ENCODE results near the gene TIMM23. TPM values are rescaled to one million over a fixed set of nuclear protein-coding genes. Genes with fewer than 3 reads are reported as not detected.

Gene TIMM23
- total RNA-seq, 1 experiment from 2014 or later, result 99.0 TPM

GRCh38 chr10:46022978-46023702, 50.9 kb downstream of the TIMM23 start (continued):
- no peak for TF ChIP-seq AR (CRISPR knock-in tag; IDR thresholded peaks at IDR 0.05)
- TF ChIP-seq PREB (CRISPR knock-in tag; IDR thresholded peaks at IDR 0.05; ENCODE audit: borderline replicate concordance), result no peak
- TF ChIP-seq ZNF121 (CRISPR knock-in tag; IDR thresholded peaks at IDR 0.05), result no peak
- no peak for TF ChIP-seq IRF1 (CRISPR knock-in tag; IDR thresholded peaks at IDR 0.05)
- TF ChIP-seq ZNF423 (CRISPR knock-in tag; IDR thresholded peaks at IDR 0.05), result peak; percentile 98
- TF ChIP-seq ZNF532 (CRISPR knock-in tag; IDR thresholded peaks at IDR 0.05; ENCODE audit: borderline replicate concordance), result no peak
- peak; percentile 47; the same call in 1 of the 2 replicates for TF ChIP-seq MAX (CRISPR knock-in tag; IDR thresholded peaks at IDR 0.05)
- peak; percentile 48; the same call in 1 of the 2 replicates for TF ChIP-seq ETV6 (CRISPR knock-in tag; IDR thresholded peaks at IDR 0.05)

GRCh38 chr10:46024948-46025347, 52.7 kb downstream of the TIMM23 start:
- DNase-seq (ENCODE audit: low spot score) (no peak), ATAC-seq (no peak)
- ChIA-PET CTCF (interaction anchor here (0.6 kb wide), 1 partner anchor 150 kb away, joined by 3 read pairs; no protein-coding TSS in a partner anchor), POLR2A (interaction anchor here (0.5 to 0.6 kb wide), 2 partner anchors 32 to 35 kb away, joined by 4 read pairs; no protein-coding TSS in a partner anchor)
- H3K9me3 Mint-ChIP-seq, result no peaks in the 10 kb centered on the region
- peaks cover 47% of the 10 kb centered on the region for H3K4me1 Mint-ChIP-seq
- no peak overlapping the region for H3K4me3 Mint-ChIP-seq
- H3K27ac Mint-ChIP-seq, result no peak overlapping the region
- H3K27me3 Mint-ChIP-seq (ENCODE audit: low read depth), result no peaks in the 10 kb centered on the region
- H3K36me3 Mint-ChIP-seq, result no peaks in the 10 kb centered on the region
- TF ChIP-seq AR (CRISPR knock-in tag; IDR thresholded peaks at IDR 0.05) (no peak), NFYB (CRISPR knock-in tag; conservative IDR thresholded peaks at IDR 0.05; ENCODE audit: low read depth) (no peak), SOX15 (CRISPR knock-in tag; IDR thresholded peaks at IDR 0.05) (no peak), ZNF425 (CRISPR knock-in tag; conservative IDR thresholded peaks at IDR 0.05) (no peak), ZNF512 (CRISPR knock-in tag; IDR thresholded peaks at IDR 0.05; ENCODE audit: borderline replicate concordance) (no peak), JAZF1 (CRISPR knock-in tag; IDR thresholded peaks at IDR 0.05) (no peak), ELF4 (CRISPR knock-in tag; IDR thresholded peaks at IDR 0.05; ENCODE audit: low read depth) (no peak), CTCF (IDR thresholded peaks at IDR 0.05) (no peak), OVOL2 (CRISPR knock-in tag; IDR thresholded peaks at IDR 0.05; ENCODE audit: borderline replicate concordance) (no peak)

Data from WTC11 (cell line).